DND-41 (cell line): ENCODE results near the gene GOPC.

Experiments used
- ATAC-seq: fragments of 200-7000 bp; cut with Tn5 transposase; 3 replicates; pipeline ENCODE4 v1.9.1; 2021; ENCODE audit warnings: low read depth; ENCODE audit not compliant: insufficient read depth
- DNase-seq: peaks from one replicate; pipeline ENCODE4 v3.0.0-alpha.2; 2020
- H2AFZ ChIP-seq: 2 replicates; pipeline ENCODE4 v1.6.0; 2012; ENCODE audit warnings: low read depth, low read length
- H3K27ac ChIP-seq: 2 replicates; pipeline ENCODE4 v1.5.1; 2012; ENCODE audit warnings: low read length, inconsistent platforms
- H3K27me3 ChIP-seq: fragments of 200-600 bp; sonication (generic); 2 replicates; pipeline ENCODE4 v1.6.0; 2012; ENCODE audit warnings: low read length, mild to moderate bottlenecking, inconsistent platforms; ENCODE audit not compliant: insufficient read depth, poor library complexity
- H3K36me3 ChIP-seq: 2 replicates; pipeline ENCODE4 v1.5.1; 2012; ENCODE audit warnings: low read length, inconsistent platforms; ENCODE audit not compliant: insufficient read depth
- H3K4me1 ChIP-seq: 2 replicates; pipeline ENCODE4 v1.5.1; 2012; ENCODE audit warnings: mild to moderate bottlenecking, low read length; ENCODE audit not compliant: insufficient read depth
- H3K4me2 ChIP-seq: 2 replicates; pipeline ENCODE4 v1.6.0; 2012; ENCODE audit warnings: mild to moderate bottlenecking, moderate library complexity, low read length, inconsistent platforms; ENCODE audit not compliant: insufficient read depth
- H3K4me3 ChIP-seq, 2 experiments: fragments of 200-600 bp in 1 of 2; shearing (Covaris generic) in 1 of 2; 2 replicates each; pipeline ENCODE4 v1.5.1; 2012 to 2016; ENCODE audit warnings: inconsistent platforms in 2 of 2, low read length in 2 of 2, mild to moderate bottlenecking in 2 of 2, low read depth in 1 of 2, moderate library complexity in 1 of 2
- H3K79me2 ChIP-seq: 2 replicates; pipeline ENCODE4 v1.6.0; 2012; ENCODE audit warnings: low read length, inconsistent platforms; ENCODE audit not compliant: insufficient read depth
- H3K9ac ChIP-seq: 2 replicates; pipeline ENCODE4 v1.6.0; 2012; ENCODE audit warnings: low read depth, mild to moderate bottlenecking, inconsistent platforms, low read length, moderate library complexity
- H3K9me3 ChIP-seq: 2 replicates; pipeline ENCODE4 v1.5.1; 2012; ENCODE audit warnings: low read length, moderate library complexity, mild to moderate bottlenecking, inconsistent platforms; ENCODE audit not compliant: insufficient read depth, severe bottlenecking
- H4K20me1 ChIP-seq: 2 replicates; pipeline ENCODE4 v1.6.0; 2012; ENCODE audit warnings: low read length; ENCODE audit not compliant: insufficient read depth
- EZH2 ChIP-seq: IDR thresholded peaks from 3 replicates; pipeline ENCODE4 v1.6.1; 2012; ENCODE audit warnings: borderline replicate concordance, low read depth, mild to moderate bottlenecking, moderate library complexity, low read length, inconsistent platforms; ENCODE audit not compliant: severe bottlenecking
- TF ChIP-seq, protein P1 (sequence below): IDR thresholded peaks from 2 replicates; pipeline ENCODE4 v1.5.1; 2012; ENCODE audit warnings: borderline replicate concordance, low read length, moderate library complexity, mild to moderate bottlenecking; ENCODE audit not compliant: poor library complexity, severe bottlenecking; ENCODE audit errors: extremely low read depth

GOPC gene

DNA sequence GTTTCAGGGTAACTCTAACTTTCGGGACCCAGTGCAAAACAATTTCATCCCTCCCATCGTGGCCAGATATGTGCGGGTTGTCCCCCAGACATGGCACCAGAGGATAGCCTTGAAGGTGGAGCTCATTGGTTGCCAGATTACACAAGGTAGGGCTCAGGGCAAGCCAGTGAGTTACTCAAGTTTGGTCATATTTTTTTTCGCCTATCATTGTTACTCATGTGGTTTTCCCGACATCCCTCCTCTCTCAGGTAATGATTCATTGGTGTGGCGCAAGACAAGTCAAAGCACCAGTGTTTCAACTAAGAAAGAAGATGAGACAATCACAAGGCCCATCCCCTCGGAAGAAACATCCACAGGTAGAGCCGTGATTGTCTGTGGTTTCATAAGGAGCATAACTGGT, 61.6 kb downstream of the GOPC start:
- H3K4me2 ChIP-seq: no peak overlapping the region
- no peak for ATAC-seq
- no peak for DNase-seq
- peaks cover 7% of the 10 kb centered on the region for H3K27me3 ChIP-seq
- H3K36me3 ChIP-seq: no peaks in the 10 kb centered on the region
- no peak overlapping the region for H3K27ac ChIP-seq
- H3K79me2 ChIP-seq: no peaks in the 10 kb centered on the region
- H4K20me1 ChIP-seq: no peaks in the 10 kb centered on the region
- TF ChIP-seq, protein P1, sequence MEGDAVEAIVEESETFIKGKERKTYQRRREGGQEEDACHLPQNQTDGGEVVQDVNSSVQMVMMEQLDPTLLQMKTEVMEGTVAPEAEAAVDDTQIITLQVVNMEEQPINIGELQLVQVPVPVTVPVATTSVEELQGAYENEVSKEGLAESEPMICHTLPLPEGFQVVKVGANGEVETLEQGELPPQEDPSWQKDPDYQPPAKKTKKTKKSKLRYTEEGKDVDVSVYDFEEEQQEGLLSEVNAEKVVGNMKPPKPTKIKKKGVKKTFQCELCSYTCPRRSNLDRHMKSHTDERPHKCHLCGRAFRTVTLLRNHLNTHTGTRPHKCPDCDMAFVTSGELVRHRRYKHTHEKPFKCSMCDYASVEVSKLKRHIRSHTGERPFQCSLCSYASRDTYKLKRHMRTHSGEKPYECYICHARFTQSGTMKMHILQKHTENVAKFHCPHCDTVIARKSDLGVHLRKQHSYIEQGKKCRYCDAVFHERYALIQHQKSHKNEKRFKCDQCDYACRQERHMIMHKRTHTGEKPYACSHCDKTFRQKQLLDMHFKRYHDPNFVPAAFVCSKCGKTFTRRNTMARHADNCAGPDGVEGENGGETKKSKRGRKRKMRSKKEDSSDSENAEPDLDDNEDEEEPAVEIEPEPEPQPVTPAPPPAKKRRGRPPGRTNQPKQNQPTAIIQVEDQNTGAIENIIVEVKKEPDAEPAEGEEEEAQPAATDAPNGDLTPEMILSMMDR: no peak
- TF ChIP-seq EZH2: no peak
- H3K4me1 ChIP-seq: no peaks in the 10 kb centered on the region
- H2AFZ ChIP-seq: no peak overlapping the region
- H3K9ac ChIP-seq: no peak overlapping the region
- H3K9me3 ChIP-seq: no peaks in the 10 kb centered on the region
- no peak overlapping the region for H3K4me3 ChIP-seq

DNA sequence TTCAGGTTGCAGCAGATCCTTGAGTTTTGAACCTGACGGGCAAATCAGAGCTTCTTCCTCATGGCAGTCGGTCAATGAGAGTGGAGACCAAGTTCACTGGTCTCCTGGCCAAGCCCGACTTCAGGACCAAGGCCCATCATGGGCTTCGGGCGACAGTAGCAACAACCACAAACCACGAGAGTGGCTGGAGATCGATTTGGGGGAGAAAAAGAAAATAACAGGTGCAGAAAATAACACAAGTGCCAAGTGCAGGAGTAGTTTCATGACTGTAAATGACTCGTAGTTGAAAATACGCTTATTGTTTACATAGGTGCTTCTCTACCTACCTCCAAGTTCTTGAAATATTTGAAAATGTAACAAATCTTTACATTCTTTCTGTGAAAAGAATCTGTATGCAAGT, 63.7 kb downstream of the GOPC start:
- H3K27me3 ChIP-seq: peaks cover 7% of the 10 kb centered on the region
- ATAC-seq (no peak), DNase-seq (no peak)
- no peak overlapping the region for H3K27ac ChIP-seq
- no peak for TF ChIP-seq EZH2
- TF ChIP-seq, protein P1: no peak
- no peak overlapping the region for H3K4me3 ChIP-seq
- H3K9me3 ChIP-seq: no peaks in the 10 kb centered on the region
- H3K4me2 ChIP-seq: no peak overlapping the region
- no peak overlapping the region for H3K9ac ChIP-seq
- H3K79me2 ChIP-seq: no peaks in the 10 kb centered on the region
- H3K36me3 ChIP-seq: no peaks in the 10 kb centered on the region
- H4K20me1 ChIP-seq: no peaks in the 10 kb centered on the region
- H3K4me1 ChIP-seq: no peaks in the 10 kb centered on the region
- no peak overlapping the region for H2AFZ ChIP-seq

DNA sequence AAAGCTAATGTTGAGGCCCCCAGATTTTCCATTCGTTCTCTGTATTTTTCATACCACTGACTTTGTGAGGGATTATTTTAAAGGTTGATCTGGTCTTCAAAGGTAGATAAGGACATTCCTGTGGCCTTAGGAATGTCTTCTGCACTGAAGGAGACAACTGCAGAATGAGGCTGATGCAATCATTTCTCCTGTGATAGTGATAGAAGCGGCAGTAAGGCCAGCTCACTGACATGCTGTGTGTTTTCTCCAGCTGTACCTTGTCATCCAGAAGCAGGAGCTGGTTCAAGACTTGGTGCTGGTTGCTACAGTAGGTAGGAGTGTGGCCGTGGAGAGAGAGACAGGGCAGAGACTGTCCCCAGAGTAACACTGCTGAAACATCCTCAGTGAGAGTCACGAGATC, 66.0 kb downstream of the GOPC start:
- H3K36me3 ChIP-seq: no peaks in the 10 kb centered on the region
- H3K9ac ChIP-seq: no peak overlapping the region
- no peak overlapping the region for H3K4me3 ChIP-seq
- H3K27me3 ChIP-seq: peaks cover 8% of the 10 kb centered on the region
- H3K4me2 ChIP-seq: no peak overlapping the region
- no peaks in the 10 kb centered on the region for H4K20me1 ChIP-seq
- TF ChIP-seq, protein P1: no peak
- TF ChIP-seq EZH2: no peak
- ATAC-seq (no peak), DNase-seq (no peak)
- H3K27ac ChIP-seq: no peak overlapping the region
- H3K79me2 ChIP-seq: no peaks in the 10 kb centered on the region
- no peaks in the 10 kb centered on the region for H3K9me3 ChIP-seq
- no peaks in the 10 kb centered on the region for H3K4me1 ChIP-seq
- no peak overlapping the region for H2AFZ ChIP-seq

DNA sequence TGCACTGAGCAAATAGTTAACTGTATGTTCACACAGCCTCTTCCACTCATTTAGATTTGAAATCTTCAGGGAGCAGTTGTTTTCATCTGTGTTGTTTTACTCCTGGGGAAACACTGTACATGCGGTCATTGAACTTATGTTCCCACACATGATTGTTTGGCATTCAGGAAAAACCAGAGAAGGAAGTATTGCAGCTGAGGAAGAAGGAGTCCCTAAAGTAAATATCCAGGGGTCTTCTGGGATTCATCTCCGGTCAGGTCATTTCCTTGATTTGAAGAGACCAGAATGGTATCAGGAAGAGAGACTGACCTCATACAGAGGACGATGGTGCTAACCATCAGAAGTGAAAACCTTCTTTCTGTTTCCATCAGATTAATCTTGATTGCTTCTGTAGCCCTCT, 67.3 kb downstream of the GOPC start:
- H3K27ac ChIP-seq: no peak overlapping the region
- no peak overlapping the region for H3K4me2 ChIP-seq
- ATAC-seq (no peak), DNase-seq (no peak)
- no peaks in the 10 kb centered on the region for H3K4me1 ChIP-seq
- H2AFZ ChIP-seq: no peak overlapping the region
- no peaks in the 10 kb centered on the region for H3K36me3 ChIP-seq
- no peaks in the 10 kb centered on the region for H3K9me3 ChIP-seq
- H3K79me2 ChIP-seq: no peaks in the 10 kb centered on the region
- H4K20me1 ChIP-seq: no peaks in the 10 kb centered on the region
- H3K27me3 ChIP-seq: peaks cover 8% of the 10 kb centered on the region
- TF ChIP-seq, protein P1: no peak
- H3K9ac ChIP-seq: no peak overlapping the region
- no peak overlapping the region for H3K4me3 ChIP-seq
